Stimulated activated CD4-positive, alpha-beta T cell treated with anti-CD3 and anti-CD28 coated beads, Interleukin-12 subunit alpha, Interleukin-12 subunit beta, amount 100 ng/mL, for 48 hours (primary cell): ENCODE measurements around the gene SNX22.
"Not testable (repeated sequence)": the region's sequence is repeated elsewhere in the genome, so short reads cannot be mapped to it uniquely, and the experiment has no call there.

ENCODE experiments used
- DNase-seq, 3 donors: peaks; one replicate each; pipeline ENCODE4 v3.0.0-alpha.2; 2020; ENCODE audit warnings: low read depth in 2 of 3, low spot score in 1 of 3

SNX22 gene

DNA sequence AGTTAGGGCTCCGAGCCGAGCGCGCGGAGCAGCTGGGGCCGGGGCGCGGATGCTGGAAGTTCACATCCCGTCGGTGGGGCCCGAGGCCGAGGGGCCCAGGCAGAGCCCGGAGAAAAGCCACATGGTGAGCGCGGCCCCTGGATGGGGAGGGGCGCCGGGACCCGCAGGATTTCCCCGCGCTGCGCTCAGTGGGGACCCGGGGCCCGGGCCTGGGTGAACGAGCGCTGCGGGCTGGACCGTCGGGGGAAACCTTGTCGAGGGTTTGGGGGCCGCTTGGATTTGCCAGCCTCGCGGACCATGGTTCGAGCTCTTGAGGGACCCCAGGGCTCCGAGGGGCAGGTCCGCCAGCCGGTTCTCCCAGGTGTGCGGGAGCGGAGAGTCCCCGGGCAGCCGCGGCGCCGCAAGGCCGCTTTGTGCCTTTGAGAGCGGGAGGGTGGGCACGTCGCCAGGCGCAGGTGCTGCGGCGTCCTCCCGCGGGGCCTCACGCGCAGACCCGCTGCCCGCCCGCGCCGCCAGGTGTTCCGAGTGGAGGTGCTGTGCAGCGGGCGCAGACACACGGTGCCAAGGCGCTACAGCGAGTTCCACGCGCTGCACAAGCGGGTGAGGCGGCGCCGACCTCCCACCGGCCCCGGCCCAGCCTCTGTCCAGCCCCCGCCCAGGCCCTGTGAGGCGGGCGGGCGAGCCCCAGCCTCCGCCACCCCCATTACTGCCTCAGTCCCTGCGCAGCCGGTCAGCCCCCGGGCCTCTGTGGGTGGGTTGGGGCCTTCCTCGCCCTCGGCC lies at the start of gene SNX22:
Gene SNX22, plus strand, starts transcription at position 5 of the 780 bp plus-strand sequence. Its CDS starts 45 bp downstream, at position 50.
- no peak for DNase-seq

DNA sequence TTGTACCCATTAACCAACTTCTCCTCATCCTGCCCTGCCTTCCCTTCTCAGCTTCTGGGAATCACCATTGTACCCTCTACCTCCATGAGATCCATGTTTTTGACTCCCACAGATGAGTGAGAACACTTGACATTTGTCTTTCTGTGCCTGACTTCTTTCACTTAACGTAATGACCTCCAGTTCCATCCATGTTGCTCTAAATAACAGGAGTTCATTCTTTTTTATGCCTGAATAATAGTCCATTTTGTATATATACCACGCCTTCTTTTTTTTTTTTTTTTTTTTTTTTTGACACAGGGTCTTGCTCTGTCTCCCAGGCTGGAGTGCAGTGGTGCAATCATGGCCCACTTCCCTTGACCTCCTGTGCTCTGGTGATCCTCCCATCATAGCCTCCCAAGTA lies 49.0 kb upstream of the SNX22 start:
- DNase-seq: no peak

DNA sequence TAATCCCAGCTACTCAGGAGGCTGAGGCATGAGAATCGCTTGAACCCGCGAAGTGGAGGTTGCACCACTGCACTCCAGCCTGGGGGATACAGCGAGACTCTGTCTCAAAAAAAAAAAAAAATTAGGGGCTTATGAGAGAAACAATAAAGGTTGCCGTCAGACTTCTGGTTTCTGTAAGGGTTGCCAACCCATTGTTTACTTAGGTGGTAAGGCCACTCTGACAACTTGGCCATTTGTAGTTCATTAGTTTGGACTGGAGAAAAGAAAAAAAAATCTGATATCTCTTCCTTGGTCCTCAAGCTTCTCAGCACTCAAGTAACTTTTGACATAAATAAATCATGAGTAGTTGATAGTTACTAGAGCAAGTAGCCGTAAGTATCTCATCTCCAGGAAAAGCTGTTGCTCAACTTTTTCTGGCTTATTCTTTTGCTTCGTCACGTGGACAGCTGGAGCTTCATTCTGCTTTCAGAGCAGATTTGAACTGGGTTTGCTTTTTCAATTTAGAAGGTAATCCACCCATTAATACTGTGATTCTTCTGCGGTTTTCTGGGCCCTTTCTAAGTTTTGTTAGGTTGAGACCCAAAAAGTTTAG lies 46.3 kb upstream of the SNX22 start:
- DNase-seq: no peak

DNA sequence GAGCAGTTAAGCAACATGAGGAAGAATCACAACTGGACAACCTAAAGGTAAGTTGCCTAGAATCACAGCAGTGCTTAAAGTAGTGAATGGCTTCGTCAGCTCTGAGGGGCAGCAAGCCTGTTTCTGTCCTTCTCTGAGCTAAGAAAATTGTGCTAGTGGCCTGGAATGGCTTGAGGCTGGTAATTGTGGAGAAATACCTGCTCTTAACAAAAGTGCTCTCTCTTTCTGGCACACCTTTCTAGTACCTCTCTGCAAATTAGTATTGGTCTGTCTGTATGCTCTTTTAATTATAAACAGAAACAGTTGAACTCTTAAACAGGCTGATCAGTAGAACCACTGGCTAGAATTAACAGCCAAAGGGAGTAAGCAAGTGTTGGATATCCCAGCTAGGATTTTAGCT lies 44.2 kb upstream of the SNX22 start:
- no peak for DNase-seq

DNA sequence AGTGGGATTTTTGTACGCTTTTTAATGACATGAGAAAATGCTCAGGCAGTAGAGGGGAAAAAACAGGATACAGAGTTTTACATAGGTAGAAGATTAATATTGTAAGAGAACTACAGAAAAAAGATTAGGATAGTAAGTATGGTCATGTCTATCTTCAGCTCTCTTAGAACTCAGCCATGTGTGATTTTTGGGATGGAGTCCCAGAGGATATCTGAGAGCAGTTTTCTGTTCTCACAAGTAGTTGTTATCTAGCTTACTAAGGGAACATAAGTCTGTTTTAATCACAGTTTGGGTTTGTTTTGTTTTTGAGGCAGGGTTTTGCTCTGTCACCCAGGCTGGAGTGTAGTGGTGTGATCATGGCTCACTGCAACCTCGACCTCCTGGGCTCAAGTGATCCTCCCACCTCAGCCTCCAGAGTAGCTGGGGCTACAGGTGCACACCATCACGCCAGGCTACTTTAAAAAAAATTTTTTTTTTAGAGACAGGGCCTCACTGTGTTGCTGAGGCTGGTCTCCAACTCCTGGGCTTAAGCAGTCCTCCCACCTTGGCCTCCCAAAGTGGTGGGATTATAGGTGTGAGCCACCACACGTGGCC lies 41.3 kb upstream of the SNX22 start:
- DNase-seq: not testable (repeated sequence)

DNA sequence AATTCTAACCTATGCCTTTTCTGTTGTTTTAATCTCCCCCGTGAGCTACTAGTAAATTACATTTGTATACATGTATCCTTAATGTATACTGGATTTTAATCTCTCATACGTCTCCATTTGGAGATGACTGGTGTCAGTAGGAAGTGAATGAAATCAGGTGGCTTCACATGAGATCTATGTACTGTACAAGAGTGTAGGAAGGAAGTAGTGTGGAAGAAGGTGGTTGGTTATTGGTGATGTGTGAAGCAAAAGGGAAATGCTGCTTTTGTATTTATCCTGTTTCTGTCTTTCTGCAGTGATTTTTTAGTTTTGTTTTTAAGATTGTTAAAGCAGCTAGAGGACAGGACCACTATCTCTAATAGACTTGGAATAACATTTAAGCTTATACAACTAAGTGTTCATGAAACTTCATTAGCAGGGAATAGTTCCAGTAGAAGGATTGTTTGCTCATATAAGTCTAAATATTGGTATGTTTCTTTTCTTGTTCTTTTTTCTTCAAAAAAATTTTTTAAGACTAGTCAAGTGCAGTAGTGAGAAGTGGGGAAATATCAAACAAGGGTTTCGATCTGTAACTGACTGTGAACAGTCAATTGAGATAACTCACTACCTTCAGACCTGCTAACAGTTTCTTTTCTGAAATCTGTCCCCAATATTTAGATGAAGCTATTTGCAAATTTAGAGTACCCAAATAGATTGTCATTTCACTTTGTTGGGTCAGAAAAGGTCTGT lies 40.4 kb upstream of the SNX22 start:
- DNase-seq: no peak

DNA sequence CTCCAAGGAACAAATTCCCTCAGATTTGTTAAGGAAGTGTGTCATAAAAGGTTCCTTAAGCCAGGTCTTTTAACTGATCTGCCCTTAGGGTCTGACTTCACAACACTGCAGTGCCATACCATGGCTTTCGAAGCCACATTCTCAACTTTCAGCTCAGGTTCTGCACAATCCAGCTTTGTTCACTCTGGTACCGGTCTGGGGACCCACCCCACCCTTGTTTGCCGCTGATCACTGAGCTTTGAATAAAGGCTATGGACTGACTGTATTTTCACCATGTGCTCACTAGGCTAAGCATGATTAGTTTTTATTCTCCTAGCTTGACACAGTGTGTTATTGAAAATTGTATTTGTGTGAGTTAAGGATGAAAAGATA lies 39.9 kb upstream of the SNX22 start:
- no peak for DNase-seq

DNA sequence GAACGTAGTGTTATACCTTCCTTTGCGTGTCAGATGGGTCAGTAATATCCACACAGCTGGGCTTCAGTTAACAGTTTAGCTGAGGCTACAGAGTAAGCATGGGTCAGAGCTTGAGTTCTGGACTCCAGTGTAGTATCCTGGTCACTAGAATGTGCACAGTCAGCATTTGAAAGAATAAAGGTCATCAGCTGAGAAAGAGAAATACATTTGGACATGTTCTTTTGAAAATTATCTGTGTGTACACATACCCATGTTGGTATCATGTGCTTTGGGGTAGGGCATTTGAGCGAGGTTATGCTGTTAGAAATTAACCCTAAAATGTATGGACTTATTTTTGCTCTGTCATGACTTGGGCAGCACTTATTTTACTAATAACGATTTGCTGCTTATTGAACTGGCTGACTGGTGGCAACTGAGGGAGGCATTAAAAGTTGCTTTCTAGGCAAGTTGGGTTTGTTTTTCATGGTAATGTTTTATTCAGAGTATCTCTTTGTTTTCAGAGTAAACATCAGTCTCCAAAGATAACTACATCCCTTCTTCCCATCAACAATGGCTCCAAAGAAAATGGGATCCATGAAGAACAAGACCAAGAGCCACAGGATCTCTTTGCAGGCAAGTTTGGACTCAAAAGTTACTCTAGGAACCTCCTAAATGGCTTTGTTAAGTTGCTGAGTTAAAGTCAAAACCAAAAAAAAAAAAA lies 39.3 kb upstream of the SNX22 start:
- DNase-seq: no peak

DNA sequence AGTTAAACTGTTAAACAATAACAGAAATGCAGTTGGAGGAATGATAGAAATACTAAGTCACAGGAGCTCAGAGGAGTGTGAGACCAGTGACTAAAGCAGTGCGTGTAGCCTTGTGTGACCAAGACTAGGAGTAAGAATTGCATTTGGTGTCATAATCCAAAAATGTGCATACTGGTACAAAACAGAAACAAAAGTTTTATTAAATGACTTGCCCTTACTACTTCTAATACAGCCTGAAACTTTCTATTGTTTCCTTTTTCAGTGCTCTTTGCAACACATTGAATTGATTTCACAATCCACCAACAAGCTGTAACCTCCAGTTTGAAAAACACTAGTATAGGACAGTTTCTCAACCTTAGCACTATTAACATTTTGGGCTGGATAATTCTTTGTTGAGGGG lies 38.6 kb upstream of the SNX22 start:
- DNase-seq: no peak

DNA sequence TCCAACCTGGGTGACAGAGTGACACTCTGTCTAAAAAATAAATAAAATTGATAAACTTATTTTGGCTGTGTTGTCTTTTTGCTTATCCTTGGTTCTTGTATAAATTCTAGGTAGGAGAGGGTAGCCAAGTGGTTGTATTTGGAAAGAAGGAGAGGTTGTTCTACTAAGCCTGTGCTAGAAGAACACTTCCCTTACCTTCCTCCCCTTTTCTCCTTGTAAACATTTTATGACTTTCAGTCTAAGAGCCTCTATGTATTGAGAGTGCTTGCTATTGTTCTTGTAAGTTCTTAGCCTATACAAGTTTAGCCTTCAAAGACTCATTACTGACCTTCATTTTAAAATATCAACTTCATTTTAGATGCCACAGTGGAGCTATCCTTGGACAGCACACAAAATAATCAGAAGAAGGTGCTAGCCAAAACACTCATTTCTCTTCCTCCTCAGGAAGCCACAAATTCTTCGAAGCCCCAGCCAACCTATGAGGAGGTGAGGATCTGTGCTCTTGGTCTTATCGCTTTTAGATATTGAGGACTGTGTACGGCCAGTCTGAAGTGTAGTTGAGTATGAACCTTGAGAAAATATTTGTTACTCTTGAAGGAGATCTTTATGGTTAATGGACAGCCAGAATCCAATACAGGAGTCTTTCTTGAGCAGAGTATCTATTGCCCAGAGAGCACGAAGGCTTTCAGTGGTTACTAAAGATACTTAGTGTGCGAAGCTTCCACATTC lies 33.6 kb upstream of the SNX22 start:
- DNase-seq: no peak

DNA sequence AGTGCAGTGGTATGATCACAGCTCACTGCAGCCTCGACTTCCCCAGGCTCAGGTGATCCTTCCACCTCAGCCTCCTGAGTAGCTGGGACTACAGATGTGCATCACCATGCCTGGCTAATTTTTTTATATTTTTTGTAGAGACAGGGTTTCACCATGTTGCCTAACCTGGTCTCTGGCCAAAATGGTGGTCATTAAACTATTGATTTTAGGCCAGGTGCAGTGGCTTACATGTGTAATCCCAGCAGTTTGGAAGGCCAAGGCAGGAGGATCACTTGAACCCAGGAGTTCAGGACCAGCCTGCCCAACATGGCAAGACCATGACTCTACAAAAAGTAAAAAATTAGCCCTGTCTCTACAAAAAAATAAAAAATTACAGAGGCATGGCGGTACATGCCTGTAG lies 31.2 kb upstream of the SNX22 start:
- DNase-seq: not testable (repeated sequence)

DNA sequence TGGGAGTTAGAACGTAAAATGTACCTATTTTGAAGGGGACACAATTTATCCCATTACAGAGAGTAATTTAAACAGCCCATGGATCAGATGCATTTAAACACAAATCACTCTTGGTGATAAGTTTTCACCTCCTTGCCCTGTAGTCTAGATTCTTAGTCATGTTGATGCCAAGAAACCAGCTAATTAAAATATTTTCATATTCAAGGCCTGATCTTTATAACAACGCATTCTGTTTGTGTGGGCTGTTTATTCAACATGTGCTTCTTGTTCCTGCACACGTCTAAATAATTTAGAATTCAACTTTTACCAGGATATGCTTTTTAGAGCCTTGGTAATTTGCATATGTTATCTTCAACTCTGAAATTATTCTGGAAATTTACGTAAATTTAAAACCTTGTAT lies 29.9 kb upstream of the SNX22 start:
- no peak for DNase-seq

DNA sequence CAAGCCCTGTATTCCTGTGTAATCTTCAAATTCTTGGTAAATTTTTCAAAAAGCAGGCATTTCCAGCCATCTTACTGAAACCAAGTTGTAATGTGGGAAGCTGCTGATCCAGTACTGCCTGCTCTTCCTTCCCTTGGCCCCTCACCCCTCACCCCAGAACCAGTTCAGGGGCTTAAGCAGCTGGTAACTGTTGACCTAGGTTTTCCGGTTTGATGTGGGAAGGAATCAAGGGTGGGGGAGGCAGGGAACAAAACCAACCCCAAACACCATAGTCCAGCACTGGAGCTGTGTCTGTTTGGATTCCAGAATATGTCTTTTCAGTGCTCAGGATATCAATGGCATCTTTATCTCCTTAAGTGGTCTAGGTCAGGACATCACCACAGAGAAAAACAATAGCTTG lies 29.1 kb upstream of the SNX22 start:
- DNase-seq: no peak

DNA sequence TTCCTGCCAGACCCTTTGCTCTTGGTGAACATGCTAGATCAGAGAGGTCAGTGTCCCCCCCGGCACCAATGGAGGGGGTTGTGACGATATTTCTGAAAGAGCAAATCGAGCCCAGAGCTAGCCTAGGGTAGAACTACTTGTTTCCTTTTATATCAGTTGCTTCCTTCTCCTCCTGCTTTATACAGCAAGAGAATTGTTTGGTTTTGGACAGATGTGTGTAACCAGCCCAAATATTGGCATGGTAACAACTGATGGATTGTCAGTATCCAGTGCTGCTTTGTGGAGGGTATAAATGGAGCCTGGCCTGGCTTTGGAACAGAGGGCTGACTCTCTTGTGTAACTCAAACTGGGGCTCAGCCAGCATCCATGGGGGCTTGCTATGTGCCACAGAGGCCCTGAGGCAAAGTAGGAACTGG lies 28.6 kb upstream of the SNX22 start:
- no peak for DNase-seq

DNA sequence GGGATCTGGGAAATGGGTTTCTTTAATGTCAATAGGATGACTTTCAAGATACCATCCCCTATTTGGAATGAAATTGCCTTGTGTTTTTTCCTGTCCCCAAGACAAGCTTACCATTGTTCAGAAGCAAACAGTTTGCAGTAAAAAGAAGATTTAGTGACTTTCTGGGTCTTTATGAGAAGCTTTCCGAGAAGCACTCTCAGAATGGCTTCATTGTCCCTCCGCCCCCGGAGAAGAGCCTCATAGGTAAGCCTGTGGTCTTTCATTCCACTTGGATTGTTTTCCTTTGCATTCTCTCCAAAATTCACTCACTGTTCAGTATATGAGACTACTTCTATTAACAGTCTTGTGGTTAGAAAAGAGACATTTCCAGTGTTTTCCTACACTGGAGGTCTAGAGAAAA lies 25.6 kb upstream of the SNX22 start:
- no peak for DNase-seq

DNA sequence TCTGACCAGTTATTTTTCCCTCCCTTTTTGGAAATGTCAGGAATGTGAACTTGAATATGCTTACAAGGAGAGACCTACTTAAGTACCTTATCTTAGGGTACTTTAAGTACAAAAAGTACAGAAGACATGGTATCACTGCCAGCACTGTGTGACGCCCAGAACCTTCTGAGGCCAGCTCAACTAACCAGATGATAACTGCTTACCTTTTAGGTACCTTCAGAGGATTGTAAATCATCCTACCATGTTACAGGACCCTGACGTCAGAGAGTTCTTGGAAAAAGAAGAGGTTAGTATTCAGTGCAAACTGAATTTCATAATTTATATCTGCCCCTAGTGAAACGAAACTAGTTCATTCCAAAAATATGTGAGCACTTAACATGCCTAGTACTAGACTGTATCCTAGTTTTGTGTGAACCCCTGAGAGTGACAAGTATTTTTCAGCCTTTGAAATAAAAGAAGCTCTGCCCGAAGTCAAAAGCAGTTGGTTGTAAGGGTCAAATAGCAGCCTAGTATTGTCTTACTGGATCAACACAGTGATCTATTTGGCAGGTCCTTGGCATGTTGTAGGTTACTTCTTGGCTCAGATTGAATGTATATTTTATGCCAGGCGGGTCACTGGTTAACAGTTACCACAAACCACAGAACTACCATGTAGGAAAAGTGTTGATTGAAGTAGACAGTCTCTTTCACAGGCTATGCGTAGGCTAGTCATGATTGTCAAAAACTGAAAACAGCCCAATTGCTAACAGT lies 23.8 kb upstream of the SNX22 start:
- DNase-seq: no peak

DNA sequence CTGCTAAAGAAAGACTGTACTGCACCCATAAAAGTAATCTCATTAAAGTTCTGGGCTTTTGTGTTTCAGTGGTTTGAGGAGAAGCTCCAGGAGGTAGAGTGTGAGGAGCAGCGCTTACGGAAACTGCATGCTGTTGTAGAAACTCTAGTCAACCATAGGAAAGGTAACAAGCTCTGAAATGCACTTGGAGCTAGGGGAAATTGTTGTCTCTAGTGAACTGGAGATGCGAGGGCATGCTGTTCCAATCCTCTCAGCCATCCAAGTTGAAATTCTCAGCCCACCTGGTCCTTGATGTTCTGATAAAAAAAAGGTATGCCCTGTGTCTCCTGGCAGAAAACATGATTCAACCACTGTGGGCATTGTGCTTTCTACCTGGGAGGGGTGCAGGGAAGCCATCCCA lies 21.4 kb upstream of the SNX22 start:
- DNase-seq: no peak

DNA sequence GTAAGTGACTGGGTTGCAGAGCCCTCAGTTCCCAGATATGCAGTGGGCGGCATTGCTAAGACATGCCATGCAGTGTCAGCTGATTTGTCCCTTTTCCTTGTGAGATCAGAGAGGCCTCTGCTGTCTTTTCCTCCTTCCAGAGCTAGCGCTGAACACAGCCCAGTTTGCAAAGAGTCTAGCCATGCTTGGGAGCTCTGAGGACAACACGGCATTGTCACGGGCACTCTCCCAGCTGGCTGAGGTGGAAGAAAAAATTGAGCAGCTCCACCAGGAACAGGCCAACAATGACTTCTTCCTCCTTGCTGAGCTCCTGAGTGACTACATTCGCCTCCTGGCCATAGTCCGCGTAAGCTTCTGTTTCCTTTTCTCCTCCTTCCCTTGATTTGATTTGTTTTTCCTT lies 20.0 kb upstream of the SNX22 start:
- DNase-seq: no peak

DNA sequence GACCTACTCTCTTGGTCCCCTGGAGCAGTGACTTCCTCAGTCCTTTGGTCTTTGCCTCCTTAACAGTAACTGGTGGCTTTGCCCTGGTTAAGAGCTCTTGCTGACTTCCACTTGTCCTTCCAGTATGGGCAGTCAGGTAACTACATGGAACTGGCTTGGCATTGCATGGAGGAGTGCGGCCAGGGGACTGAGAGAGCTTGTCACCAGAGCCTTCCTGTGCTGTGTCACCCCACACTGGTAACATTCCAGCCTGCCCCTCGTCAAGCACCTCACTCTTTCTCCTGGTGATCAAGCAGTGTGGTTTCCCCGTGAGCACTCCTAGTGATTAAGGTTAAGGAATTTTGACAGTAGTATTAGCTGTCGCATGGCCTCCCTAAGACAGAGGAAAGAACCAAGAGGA lies 19.3 kb upstream of the SNX22 start:
- no peak for DNase-seq
